ENCODE data around the gene MT1H.
"Not testable (repeated sequence)": the region's sequence is repeated elsewhere in the genome, so short reads cannot be mapped to it uniquely, and the experiment has no call there.

Gene MT1H

DNA sequence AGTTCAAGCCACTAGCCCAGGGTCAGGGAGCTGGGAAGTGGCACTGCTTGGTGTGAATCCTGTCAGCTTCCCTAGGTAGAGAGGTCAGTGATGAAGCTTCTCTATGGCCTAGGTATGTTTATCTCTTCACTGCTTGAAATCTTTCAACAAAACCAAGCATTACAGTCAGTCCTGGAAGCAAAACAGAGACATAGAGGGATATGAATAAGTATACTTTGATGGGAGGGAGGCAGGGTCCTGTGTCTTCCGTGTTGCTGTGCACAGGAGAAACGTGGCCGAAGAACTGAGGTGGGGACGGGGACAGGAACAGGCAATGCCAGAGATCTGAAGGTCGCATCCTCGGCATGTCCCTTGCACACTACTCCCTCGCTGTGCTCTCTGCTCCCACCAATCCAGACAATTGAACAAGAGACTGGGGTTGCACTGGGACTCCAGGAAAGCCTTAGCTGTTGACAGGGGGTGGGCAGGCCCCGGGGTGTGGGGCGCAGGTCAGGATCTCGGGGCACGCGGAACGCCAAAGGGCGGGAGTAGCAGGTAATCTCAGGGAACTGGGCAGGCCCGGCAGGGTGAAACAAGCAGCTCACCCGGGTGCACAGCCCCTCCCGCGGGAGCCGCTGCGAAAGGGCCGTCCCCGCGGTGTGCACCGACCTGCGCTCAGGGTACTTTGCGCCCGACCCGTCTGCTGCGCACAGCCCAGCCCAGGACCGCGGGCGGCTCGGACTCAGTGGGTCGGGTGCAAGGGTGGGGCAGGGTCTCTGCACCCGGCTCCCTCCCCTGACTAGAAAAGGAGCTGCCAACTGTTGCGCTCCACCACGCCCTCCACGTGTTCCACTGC lies at the start of gene MT1H:
Gene MT1H (plus strand): TSS at position 810 of the 835 bp plus-strand sequence. CDS start 71 bp downstream, outside the sequence.
- DNase-seq (ENCODE audit: low read depth in 2 of 2), result no peak

DNA sequence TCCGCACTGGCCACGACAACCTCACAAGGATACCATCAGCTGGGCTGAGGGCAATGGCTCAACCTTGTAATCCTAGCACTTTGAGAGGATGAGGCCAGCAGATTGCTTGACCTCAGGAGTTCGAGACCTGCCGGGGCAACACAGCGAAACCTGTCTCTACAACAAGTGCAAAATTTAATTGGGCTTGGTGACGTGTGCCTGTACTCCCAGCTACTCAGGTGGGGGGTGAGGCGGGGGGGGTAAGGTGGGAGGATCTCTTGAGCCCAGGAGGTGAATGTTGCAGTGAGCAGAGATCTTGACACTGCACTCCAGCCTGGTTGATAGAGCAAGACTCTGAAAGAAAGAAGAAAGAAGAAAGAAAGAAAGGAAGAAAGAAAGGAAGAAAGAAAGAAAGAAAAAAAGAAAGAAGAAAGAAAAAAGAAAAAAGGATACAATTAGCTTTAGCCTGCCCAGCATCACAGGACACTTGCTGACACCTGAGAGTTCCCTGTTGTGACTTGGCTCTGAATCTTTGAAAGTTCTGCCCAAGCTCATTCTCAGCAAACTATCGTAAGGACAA lies 49.2 kb upstream of the MT1H start:
- DNase-seq (ENCODE audit: low read depth in 2 of 2), result no peak

- not testable (repeated sequence) for DNase-seq (ENCODE audit: low read depth in 2 of 2)
Observed at GRCh38 chr16:56621665-56622445, 47.8 kb upstream of the MT1H start.

DNA sequence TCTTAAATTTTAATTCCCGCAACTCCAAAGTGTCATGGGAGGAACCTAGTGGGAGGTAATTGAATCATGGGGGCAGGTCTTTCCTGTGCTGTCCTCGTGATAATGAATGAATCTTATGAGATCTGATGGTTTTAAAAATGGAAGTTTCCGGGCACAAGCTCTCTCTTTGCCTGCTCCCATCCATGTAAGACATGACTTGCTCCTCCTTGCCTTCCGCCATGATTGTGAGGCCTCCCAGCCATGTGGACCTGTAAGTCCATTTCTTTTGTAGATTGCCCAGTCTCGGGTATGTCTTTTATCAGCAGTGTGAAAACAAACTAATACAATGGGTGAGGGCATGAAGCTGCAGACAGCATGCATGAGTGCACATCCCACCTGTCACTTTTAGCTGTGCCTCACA lies 46.4 kb upstream of the MT1H start:
- DNase-seq (ENCODE audit: low read depth in 2 of 2), result not testable (repeated sequence)

DNA sequence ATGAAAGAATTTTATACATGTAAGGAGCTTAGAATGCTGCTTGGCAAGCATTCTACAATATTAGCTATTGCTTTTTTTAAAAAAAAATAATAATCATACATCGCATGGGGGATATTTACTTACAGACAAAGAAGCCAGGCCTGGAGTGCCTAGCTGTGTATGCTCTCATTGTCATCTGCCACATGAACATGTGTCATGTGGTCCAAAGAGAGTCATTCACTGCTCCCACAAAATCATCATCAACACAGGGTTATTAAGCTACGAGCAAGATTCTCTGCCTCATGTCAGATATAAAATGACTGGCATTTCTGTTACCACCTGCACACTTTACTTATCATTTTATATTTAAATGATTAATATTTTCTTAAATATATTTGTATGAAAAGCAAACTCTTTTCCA lies 46.0 kb upstream of the MT1H start:
- DNase-seq (ENCODE audit: low read depth in 2 of 2), result no peak

- DNase-seq (ENCODE audit: low read depth in 2 of 2), result peak; percentile 52 to 59
Observed at GRCh38 chr16:56625140-56625942, 44.3 kb upstream of the MT1H start, which contains the start of gene MT1E. TSS of gene MT1E (plus strand) at chr16:56625781. CDS start at chr16:56625852, 71 bp downstream.

DNA sequence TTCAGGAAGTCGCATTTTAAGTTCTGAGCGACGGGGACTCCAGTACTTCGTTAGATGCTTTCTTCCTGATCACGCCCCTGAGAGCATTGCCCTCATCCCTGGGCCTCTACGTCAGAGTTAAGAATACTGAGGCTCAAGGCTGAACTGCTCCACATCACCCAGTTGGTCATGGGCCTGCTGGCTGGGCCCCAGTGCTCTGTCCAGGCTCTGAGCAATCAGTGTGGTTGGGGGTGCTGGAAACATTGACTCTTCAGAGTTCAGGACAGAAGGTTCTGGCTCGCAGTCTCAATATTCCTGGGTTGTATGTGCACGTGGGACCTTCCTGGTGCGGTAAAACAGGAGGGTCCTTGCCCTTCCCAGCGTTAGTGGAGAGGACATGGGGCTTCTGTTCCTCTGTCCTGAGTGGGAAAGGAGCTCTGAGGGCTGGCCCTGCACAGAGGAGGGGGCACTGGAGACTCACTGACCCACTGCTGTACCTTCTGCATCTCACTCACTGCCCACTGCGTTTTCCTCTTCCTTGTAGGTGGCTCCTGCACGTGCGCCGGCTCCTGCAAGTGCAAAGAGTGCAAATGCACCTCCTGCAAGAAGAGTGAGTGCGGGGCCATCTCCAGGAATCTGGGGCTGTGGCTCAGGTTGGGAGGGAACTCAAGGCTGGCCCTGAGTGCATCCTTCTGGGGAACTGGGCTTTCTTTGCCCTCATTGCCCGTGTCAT lies 43.5 kb upstream of the MT1H start:
- DNase-seq (ENCODE audit: low read depth in 2 of 2), result no peak

DNA sequence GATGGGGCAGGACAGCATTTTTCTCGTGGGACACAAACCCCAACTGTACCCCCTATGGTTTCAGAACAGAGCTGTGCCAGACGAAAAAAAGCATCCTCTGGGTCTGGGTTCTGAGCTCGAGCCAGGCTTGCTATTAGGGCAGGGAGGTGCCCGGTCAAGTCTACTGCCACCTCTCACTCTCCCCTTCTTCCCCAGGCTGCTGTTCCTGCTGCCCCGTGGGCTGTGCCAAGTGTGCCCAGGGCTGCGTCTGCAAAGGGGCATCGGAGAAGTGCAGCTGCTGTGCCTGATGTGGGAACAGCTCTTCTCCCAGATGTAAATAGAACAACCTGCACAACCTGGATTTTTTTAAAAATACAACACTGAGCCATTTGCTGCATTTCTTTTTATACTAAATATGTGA lies 42.9 kb upstream of the MT1H start:
- no peak for DNase-seq (ENCODE audit: low read depth in 2 of 2)

- DNase-seq (ENCODE audit: low read depth in 2 of 2), result no peak
Observed at GRCh38 chr16:56628486-56629350, 40.9 kb upstream of the MT1H start.

GRCh38 chr16:56629531-56629930 lies 40.1 kb upstream of the MT1H start:
- no peak for DNase-seq (ENCODE audit: low read depth in 2 of 2)

DNA sequence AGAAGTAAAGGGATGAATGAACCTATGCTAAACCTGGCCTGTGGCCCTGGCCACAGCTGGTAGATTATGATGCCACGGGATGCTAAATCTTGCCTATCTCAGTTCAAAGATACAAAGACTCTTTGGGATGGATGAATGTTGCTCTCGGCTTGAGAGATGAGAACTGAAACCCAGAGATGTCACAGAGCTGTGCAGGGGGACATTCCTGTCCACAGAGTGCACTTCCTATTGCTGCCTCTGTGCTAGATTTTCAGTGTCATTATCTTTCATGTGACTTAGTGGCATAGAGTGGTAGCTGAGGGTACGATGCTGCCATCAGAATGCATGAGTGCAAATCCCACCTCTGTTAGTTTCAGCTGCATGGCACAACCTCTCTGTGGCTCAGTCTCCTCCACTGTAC lies 39.5 kb upstream of the MT1H start:
- DNase-seq (ENCODE audit: low read depth in 2 of 2), result no peak

DNA sequence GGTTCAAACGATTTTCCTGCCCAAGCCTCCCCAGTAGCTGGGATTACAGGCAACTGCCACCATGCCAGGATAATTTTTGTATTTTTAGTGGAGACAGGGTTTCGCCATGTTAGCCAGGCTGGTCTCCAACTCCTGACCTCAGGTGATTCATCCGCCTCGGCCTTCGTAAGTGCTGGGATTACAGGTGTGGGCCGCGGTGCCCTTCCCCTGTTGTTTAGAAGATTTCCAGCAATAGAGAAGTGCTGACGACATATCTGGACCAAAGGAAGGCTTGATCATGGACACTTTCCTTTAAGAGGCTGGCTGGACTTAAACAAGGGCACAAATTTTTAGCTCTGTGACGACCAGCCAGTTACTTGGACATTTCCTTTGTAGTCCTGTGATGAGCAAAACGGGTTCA lies 38.4 kb upstream of the MT1H start:
- no peak for DNase-seq (ENCODE audit: low read depth in 2 of 2)

GRCh38 chr16:56631832-56632155 lies 37.8 kb upstream of the MT1H start:
- DNase-seq (ENCODE audit: low read depth in 2 of 2), result no peak

DNA sequence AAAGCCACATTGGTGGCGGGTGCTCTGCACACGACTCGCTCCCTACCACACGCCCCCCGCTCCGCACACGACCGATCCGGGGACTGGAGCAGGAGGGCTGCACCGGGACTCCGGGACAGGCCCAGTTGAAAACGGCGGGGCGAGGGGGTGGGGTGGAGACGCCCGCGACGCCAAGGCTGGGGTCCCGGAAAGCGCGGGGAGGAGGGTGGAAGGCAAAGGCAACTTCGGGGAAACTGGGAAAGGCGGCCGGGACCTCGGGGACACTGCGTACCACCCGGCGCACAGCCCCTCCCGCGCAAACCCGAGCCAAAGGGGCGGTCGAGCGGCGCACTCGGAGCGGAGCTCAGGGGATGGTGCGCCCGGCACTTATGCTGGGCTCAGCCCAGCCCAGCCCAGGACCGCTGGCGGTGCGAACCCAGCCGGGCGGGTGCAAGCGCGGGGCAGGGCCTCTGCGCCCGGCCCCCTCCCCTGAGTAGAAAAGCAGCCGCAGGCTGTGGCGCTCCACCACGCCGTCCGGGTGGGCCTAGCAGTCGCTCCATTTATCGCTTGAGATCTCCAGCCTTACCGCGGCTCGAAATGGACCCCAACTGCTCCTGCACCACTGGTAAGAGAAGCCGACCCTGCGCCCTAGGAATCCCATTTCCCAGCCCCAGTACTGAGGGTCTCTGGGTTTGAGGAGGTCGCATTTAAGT lies 37.3 kb upstream of the MT1H start, which contains the start of gene MT1M:
Gene MT1M (plus strand): TSS at position 504 of the 692 bp plus-strand sequence. CDS start 73 bp downstream, at position 577.
- DNase-seq (ENCODE audit: low read depth in 2 of 2), result no peak

DNA sequence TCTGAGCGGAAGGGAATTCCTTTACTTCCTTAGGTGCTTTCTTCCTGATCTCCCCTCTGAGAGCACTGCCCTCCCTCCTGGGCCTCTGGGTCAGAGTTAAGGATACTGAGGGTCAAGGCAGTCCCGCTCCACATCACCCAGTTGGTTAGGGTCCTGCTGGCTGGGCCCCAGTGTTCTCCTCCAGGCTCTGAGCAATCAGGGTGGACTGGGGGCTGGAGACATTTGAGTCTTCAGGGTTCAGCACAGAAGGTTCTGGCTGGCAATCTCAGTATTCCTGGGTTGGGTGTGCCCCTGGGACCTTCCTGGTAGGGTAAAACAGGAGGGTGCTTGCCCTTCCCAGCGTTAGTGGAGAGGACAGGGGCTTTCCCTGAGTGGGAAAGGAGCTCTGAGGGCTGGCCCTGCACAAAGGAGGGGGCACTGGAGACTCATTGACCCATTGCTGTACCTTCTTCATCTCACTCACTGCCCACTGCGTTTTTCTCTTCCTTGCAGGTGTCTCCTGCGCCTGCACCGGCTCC lies 36.7 kb upstream of the MT1H start:
- DNase-seq (ENCODE audit: low read depth in 2 of 2), result no peak

- no peak for DNase-seq (ENCODE audit: low read depth in 2 of 2)
Observed at GRCh38 chr16:56633535-56633934, 36.1 kb upstream of the MT1H start.

DNA sequence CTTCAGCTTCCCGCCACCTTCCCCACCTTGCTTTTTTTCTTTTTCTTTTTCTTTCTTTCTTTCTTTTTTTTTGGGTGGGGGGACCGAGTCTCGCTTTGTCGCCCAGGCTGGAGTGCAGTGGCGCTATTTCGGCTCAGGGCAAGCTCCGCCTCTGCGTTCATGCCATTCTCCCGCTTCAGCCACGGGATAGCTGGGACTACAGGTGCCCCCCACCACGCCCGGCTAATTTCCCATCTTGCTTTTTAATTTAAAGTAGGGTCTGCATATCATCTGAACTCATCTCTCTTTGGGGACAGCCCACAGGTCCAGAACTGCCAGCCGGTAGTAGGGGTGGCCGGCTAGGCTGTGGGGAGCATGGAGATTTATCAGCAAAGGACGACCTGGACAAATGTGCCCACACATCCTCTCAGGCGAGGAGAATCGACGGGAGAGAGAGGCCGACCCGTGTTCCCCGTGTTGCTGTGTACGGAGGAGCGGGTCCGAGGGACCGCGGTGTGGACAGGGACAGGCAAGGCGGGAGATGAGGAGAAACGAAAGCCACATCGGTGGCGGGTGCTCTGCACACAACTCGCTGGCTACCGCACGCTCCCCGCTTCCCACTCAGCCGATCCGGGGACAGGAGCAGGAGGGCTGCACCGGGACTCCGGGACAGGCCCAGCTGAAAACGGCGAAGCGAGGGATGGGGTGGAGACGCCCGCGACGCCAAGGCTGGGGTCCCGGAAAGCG lies 34.7 kb upstream of the MT1H start:
- DNase-seq (ENCODE audit: low read depth in 2 of 2), result no peak

DNA sequence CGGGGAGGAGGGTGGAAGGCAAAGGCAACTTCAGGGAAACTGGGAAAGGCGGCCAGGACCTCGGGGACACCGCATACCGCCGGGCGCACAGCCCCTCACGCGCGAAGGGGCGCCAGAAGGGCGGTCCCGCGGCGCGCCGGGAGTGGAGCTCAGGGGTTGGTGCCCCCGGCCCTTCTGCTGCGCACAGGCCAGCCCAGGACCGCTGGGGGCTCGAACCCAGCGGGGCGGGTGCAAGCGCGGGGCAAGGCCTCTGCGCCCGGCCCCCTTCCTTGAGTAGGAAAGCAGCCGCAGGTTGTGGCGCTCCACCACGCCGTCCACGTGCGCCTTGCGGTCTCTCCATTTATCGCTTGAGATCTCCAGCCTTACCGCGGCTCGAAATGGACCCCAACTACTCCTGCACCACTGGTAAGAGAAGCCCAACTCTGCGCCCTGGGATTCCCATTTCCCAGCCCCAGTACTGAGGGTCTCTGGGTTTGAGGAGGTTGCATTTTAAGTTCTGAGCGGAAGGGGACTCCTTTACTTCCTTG lies 34.1 kb upstream of the MT1H start:
- DNase-seq (ENCODE audit: low read depth in 2 of 2), result no peak

Measured in stimulated activated CD4-positive, alpha-beta T cell treated with anti-CD3 and anti-CD28 coated beads, Interleukin-15, amount 100 ng/mL, for 48 hours (primary cell).